ENCODE data around the gene BMPER.

BMPER gene

DNA sequence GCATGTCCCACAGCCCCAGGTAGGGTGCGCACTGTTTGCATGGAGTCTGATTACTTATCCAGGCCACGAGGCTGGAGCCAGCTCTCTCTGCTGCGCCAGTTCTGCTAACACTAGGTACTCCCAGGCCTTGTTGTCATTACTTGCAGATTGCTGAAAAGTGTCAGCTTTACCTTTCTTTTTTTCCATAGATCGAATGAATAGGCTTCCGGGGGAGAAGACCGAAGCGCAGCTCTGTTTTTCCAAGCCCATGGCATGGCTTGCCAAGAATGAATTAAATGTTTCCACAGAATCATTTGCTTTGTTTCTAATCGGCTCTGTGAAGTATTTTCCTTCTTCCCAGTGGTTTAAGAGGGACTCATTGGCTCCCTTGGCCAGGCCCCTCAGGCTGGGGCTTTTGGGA is 285.8 kb downstream of the BMPER start:
- no peak for DNase-seq (ENCODE audit: low read depth)
- TF ChIP-seq, protein P1, sequence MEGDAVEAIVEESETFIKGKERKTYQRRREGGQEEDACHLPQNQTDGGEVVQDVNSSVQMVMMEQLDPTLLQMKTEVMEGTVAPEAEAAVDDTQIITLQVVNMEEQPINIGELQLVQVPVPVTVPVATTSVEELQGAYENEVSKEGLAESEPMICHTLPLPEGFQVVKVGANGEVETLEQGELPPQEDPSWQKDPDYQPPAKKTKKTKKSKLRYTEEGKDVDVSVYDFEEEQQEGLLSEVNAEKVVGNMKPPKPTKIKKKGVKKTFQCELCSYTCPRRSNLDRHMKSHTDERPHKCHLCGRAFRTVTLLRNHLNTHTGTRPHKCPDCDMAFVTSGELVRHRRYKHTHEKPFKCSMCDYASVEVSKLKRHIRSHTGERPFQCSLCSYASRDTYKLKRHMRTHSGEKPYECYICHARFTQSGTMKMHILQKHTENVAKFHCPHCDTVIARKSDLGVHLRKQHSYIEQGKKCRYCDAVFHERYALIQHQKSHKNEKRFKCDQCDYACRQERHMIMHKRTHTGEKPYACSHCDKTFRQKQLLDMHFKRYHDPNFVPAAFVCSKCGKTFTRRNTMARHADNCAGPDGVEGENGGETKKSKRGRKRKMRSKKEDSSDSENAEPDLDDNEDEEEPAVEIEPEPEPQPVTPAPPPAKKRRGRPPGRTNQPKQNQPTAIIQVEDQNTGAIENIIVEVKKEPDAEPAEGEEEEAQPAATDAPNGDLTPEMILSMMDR (conservative IDR thresholded peaks at IDR 0.05; ENCODE audit: low read length): no peak
- H3K4me3 ChIP-seq (ENCODE audit: low read length): no peak overlapping the region

DNA sequence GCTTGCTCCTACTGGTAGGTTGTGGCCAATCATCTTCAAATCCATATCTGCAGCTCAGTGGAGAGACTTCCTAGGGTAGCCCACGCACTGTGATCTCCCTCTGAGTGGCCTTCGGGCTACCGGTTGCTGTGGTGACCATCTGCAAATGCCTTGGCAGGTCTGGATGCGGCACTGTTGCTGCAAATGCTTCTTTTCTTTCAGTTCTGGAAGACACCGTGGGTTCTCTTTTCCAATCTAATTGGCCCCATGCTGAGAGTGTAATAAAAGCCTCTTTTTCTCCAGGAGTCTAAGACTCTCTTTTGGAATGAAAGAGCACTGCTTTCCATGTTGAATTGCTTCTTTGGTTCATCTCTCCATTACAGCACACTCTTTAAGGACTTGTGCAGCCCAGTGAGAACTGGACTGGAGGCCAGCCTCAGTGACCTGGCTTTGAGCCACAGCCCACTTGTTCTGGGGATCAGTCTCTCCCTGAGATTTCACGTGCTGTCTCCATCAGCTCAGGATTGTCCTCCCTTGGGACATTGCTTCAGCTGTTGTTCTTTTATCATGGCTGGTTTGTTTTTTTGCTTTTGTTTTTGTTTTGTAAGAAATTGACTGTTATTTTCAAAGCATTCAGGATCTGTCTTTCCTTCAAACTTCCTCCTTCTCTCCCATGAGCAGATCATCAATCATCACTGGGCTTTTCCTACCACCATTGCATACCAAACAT is 286.6 kb downstream of the BMPER start:
- DNase-seq (ENCODE audit: low read depth): no peak
- no peak overlapping the region for H3K4me3 ChIP-seq (ENCODE audit: low read length)
- TF ChIP-seq, protein P1 (conservative IDR thresholded peaks at IDR 0.05; ENCODE audit: low read length): no peak

DNA sequence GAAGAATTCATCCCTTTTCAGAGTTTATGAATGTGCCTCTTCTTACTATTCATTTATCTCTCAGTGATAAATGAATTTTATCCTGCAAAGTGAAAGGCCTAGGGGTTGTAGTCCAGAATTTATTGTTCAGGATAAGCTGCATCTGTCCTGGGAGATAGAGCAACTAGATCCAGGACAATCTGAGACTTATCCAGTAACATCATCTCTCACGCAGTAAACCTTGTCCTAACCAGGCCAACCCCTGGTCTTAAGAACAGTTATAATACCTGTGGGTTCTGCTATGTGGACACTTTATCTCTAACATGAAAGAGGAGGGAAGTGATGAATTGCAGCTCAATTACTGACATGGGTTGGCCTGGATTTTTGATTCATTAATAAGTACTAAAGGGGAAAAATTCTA is 287.6 kb downstream of the BMPER start:
- H3K4me3 ChIP-seq (ENCODE audit: low read length): no peak overlapping the region
- TF ChIP-seq, protein P1 (conservative IDR thresholded peaks at IDR 0.05; ENCODE audit: low read length): no peak
- DNase-seq (ENCODE audit: low read depth): no peak

DNA sequence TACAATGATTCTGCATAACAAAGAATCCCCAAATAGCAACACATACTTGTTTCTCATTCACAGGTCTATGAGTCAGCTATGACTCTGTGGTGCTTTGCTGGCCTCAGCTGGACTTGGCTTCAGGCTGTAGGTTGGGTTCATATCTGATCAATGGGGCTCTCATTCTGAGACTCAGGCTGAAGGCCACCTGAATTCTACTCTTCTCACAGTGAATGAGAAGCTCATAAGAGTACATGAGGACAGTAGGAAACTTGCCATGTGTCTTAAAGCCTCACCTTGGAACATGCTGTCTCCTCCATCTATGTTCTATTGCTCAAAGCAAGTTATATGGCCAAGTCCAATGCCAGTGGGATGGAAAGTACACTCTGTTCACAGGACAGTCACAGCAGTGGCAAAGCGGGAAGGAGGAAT is 292.9 kb downstream of the BMPER start:
- DNase-seq (ENCODE audit: low read depth): no peak
- no peak overlapping the region for H3K4me3 ChIP-seq (ENCODE audit: low read length)
- TF ChIP-seq, protein P1 (conservative IDR thresholded peaks at IDR 0.05; ENCODE audit: low read length): no peak

Measured in AG10803 (cell line).